GM21390 (cell line): ENCODE data around the gene MTNR1B.

Source experiments
- ATAC-seq: cut with Tn5 transposase; IDR thresholded peaks from one replicate; pipeline ENCODE4 v1.9.1; 2021; ENCODE audit not compliant: unreplicated experiment

Gene MTNR1B

DNA sequence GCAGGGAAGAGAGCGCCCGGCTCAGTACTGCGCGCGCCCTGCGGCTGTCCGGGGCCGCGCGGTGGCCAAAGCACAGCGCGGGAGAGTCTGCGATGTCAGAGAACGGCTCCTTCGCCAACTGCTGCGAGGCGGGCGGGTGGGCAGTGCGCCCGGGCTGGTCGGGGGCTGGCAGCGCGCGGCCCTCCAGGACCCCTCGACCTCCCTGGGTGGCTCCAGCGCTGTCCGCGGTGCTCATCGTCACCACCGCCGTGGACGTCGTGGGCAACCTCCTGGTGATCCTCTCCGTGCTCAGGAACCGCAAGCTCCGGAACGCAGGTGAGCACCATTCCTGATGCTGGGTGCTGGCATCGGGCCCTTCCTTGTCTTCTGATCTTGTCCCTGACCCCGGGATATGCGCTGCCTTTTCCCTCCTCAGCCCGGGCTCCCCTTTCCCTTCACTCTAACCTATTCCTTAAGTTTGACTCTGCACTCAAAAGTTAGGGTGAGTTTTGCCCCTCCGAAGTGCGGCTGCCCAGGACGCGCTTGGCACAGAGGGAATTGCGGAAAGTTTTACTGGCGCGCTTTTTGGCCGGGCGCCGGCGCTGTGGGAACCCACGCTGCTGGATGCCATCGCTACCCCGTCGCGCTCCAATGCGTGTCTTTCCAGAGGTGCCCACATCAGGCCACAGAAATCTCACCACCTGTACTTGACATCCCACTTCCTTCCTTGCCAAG is at the start of gene MTNR1B:
MTNR1B (plus strand) TSS at position 18 of the 714 bp plus-strand sequence; CDS start at position 93, 75 bp downstream.
- ATAC-seq, result no peak

DNA sequence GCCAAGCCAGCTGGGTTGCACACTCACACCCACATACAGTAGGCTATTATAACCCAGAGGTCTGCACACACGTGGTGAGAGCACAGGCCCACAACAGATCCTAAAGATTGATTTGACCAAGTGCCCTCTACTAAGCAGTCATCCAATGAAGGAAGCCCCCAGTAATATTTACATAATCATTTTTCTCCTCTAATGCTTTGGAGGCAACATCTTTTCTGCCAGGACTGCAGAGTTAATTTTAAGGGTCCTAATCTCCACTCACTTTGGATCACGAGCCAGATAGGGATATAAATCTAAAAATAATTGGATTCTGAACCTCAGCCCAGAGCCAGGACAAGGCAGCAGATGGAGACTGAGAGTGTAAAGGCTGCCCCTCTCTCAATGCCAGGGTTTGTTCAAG is 49.1 kb upstream of the MTNR1B start:
- no peak for ATAC-seq

DNA sequence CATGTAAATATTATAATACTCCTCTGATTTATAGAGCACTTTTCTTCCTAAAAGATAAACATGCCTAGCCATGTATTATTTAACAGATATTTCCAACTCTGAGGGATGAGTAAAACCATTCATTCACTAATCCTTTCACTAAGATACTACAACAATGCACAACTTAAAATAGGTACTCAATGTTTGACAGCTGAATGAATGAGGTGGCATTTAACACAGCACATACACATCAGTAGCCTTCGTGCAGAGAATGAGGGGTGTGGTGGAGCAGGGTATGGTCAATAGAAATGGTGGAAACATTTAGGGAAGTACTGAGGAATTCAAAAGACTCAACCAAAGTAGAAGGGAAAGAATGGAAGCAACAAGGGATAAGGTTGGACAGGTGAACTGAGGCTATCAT is 46.7 kb upstream of the MTNR1B start:
- no peak for ATAC-seq

DNA sequence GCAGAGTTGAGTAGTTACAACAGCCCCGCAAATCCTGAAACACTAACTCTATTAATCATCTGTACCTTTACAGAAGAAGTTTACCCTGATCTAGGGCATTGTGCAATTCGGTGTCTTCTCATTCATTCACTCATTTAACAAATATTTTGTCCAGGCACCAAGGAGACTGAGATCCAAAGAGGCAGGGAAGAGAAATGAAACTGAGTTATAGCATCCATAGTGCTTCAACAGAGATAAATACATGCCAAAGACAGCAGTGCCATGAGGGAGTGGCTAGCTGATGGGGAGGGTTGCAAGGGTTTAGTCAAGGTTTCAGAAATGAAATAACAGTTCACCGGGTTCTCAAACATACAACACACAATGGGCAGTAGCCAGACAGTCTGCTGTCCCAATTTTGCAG is 40.2 kb upstream of the MTNR1B start:
- no peak for ATAC-seq

DNA sequence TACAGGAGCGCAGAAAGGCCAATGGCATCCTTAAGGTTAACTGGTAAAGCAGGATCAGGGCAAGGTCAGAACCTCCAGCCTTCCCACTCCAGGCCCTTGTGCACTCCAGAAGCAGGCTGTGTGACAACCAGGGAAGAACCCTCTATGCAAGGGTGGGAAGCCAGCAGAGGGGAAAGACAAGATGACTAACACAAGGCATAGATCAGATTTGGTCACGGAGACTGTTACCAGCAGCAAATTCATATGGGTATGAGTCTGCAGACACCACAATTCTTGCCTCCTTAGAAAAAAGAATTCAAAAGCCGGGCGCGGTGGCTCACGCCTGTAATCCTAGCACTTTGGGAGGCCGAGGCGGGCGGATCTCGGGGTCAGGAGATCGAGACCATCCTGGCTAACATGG is 39.8 kb upstream of the MTNR1B start:
- ATAC-seq, result no peak

DNA sequence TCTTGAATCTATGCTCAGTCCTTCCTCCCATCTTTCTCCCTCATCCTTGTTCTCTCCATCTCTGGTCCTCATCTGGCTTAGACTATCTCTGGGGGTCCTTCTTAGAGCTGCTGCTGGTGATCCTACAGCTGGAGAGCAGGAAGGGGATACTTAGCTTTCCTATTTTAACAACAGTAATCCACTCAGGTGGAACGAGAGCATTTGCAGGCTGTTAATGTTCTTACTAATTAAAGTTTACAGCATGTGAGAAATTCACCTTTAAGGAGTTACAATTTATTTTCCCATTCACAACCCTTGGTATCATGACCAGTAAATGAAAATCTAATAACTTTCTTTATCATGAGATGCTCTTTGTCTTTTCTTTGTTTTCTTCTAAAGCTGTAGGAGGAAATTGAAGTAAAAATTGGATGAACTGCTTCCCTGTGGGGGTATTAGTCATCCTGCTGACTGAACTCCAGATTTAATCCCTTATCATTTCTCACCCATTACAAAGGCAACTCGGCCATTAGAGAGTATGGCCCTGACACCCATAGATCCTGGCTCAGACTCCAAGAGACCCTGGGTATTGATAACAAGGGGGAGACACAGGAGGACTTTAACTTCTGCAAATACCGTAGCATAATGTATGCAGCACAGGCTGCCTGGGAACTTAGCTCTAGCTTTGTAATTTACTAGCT is 37.6 kb upstream of the MTNR1B start:
- ATAC-seq, result no peak

DNA sequence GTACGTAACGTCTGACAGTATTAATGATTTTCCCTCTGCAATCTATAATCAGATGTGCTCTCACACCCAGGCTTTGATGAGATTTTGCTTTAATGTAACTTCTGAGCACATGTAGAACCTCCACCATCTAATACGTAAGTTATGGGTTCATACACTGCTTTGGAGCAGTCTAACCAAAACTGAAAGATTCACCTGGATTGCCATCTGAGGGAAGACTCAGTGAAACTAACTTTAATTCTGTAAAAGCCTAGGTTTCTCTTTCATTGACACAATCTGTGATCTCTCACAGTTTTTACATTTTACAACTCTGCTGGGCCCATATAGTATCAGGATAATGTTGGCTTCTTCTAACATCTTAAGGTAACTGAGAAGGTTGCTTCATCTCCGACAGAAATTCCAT is 30.1 kb upstream of the MTNR1B start:
- ATAC-seq, result no peak

DNA sequence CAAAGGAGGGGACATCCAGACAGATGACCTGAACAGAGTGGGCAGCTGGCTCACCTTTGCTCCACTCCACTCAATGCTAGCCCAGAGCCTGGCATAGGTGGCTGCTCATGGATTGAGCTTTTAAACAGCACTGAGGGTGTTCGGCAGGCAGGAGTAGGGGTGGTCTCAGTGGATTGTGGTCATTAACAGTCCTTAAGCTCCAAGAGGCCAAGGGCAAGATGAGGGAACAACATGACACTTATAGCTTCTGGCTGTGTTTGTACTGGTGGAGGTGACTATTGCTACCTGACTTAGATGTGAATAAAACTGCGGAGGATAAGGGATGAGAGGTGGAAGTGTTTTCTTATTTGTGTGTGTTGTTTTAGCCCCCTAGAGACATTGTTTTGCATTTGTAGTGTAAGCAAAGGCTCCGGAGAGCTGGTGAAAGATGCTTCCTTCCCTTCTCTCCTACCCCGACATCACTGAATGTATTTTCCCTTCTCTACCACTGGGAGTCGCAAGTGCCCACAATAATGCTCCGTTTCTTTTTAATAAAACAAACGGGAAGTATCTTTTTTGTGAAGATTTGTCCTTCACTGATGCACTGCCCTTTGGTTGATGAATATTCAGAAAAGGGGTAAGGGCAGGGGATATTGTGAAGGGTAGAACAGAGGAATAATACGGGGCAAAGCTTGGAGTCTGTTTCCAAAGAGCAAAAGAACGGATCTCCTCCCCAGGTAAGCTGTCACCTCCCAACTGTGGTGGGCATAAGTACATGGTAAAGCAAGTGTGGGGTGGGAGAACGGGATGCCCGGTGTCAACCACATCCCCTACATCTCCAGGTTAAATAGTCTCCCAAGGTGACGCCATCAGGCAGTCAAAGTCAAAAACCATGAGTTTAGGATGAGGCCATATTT is 27.5 kb upstream of the MTNR1B start:
- ATAC-seq, result peak; percentile 88

DNA sequence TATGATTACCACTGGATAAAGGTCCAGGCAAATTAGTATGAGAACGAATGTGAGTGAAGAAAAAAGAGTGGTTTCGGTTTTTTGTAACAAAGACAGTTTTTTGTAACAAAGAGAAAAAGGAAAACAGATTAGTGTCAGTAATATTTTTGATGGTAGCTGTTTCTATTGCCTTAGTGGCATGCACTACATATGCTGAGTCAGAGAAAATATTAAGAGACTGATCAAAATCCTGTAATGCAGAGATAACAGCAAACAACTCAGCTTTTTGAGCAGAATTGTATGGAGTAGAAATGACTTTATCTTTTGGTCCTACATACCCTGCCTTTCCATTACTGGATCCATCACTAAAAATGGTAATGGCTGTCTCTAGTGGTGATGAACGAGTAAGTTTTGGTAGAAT is 22.7 kb upstream of the MTNR1B start:
- no peak for ATAC-seq

DNA sequence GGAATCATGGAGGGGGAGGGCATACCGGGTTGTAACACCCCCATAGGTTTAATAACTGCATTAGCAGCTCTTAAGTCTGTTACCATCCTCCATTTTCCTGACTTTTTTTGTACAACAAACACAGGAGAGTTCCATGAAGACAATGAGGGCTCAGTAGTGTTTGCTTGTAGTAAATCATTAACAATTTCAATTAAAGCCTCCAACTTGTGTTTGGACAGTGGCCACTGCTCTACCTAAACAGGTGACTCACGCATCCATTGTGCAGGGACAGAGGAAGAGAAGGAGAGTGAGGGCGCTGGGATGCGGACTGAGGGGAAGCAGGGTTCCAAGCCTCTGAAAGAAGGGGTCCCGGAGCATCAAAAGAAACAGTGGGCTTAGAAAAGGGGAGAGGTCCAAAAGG is 21.3 kb upstream of the MTNR1B start:
- ATAC-seq, result no peak

DNA sequence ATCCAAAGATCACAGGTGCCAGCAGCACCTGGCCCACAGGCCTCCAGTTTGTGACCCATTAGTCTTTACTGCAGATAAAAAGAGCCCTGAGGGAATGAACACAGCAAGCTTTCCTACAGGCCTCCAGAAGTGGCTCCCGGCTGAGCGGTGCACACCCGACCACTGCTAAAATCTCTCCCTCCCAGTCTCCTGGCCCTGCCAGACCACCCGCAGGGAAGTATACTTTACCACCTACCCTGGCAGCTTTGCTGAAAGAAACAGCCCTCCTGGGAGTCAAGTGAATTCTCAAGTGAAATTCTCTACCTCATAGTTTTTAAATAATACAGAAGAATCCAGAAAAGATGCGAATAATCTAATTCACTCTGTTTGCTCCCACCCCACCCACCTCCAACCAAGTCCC is 15.4 kb upstream of the MTNR1B start:
- no peak for ATAC-seq

DNA sequence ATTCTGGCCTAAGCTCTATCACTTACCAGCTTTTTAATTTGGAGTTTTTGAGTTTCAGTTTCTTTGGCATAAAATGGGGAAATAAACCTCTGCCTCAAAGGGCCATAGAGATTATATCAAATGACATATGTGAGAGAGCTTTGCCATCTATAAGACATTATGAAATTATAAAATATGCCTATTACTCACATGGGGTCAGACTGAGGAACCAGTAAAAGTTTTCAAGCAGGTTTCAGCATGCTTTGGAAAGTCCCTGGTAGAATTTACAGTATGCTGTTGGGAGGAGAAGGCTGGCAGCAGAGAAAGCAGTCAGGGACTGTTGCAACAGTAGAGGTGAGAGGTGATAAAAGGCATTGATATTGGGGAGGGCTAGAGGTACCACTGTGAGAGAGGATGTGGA is 13.6 kb upstream of the MTNR1B start:
- ATAC-seq, result no peak

DNA sequence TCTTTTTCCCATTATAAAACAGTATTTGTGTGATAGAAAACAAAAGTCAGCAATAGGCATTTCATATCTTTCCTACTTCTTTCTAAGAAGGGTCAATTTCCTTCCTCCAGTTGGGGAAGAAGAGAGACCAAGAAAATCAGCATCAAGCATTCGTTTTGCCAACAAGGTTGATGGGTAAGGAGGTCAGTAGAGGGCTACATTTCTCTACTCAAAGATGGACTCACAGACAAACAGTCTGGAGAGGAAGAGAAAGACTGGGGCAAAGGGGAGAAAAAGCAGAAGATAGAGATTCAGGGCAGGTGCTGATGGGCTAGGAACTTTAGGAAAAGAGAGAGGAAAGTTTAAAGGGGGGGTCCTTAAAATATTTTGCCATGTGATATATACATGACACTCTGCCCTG is 8.6 kb upstream of the MTNR1B start:
- no peak for ATAC-seq

DNA sequence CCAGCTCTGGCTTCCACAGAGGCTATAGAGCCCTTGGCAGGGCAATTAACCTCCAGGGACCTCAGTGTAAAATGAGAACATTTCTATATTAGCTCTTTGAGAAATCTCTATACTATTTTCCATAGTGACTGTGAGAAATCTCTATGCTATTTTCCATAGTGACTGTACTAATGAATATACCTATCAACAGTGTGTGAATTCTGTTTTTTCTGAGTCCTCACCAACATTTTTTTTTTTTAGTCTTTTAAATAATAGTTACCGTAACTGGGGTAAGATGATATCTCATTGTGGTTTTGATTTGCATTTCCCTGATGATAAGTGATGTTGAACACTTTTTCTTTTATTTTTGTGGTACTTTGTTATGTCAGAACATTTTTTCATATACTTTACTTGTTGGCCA is 7.0 kb upstream of the MTNR1B start:
- ATAC-seq, result no peak

DNA sequence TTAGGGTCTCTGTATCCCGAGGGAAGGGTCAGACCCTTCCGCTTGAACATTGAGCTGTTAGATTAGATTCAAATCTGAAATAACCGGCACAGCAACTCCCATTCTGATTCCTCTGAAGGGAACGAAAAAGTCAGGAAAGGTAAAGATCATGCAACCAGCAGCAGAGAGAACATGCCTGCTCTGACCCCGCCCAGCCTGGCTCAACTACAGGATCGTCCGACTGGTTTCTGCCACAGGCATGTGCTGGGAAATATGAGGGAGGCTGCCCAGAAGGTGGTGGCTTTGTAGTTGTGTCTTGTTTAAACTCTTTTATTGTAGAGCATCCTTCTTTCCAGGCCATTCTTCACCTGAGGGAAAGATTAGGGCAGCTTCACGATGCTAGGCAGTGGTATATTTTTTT is 5.0 kb upstream of the MTNR1B start:
- ATAC-seq, result no peak

DNA sequence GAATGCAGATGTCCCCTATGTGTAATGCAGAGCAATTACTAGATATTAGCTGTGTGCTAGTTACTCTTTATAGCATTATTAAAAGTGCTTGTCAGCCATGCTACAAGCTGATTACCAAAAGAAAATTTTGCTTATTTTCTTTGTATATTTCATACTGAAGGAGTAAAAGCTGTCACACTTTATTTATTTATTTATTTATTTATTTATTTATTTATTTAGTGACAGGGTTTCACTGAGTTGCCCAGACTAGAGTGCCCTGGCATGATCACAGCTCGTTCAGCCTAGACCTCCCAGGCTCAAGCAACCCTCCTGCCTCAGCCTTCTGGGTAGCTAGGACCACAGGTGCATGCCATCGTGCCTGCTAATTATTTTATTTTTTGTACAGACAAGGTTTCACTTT is 4.3 kb upstream of the MTNR1B start:
- no peak for ATAC-seq

DNA sequence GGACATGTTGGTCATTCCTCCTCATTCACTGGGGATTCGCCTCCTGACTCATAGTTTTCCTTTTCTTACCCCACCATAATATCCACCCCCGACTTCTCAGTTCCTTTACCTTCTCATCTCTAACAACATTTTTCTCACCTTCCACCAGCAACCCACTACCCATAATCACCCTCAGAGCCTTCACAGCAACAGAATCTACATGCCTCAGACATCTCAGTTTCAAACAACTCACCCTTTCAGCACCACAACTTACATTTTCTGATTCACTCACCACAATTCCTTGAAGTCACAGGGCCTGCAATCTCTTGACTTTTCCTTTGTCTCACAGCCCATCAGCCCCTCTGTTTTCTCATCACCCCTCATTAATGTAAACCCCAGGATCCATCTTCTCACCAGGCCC is 2.3 kb upstream of the MTNR1B start:
- no peak for ATAC-seq

DNA sequence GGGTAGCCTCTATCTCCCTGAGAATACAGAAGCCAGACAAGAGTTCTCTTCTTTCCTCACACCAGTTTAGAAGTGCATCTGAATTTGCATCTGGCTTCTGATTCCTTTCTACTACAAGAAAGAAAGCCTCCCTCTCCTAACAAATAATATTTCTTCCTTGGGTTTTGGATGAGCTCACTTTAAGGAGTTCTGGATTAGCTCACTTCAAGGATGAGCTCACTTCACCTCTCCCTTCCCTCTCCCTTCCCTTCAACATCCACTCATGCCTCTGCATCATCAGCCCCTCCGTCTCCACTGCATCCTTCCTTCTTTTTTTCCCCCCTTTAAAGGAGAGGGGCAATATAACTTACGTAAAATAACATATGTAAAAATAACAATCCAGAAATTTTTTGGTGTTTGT is 1.6 kb upstream of the MTNR1B start:
- ATAC-seq, result no peak

DNA sequence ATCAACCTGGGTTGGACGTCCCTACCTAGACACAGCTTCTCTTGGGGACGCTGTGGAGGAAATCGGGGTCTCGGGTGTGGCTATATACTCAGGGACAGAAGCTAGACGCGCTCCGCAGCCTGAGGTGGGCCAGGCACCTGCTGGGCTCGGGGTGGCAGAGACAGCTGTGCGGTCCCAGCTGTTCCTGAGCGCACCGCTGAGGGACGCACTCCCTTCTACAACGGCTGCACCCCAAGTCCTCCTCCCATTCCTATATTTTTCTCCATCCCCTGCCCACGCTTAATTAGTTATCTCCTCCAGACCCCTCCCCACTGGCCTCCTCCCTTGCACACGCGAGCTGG is 188 bp upstream of the MTNR1B start:
- no peak for ATAC-seq

DNA sequence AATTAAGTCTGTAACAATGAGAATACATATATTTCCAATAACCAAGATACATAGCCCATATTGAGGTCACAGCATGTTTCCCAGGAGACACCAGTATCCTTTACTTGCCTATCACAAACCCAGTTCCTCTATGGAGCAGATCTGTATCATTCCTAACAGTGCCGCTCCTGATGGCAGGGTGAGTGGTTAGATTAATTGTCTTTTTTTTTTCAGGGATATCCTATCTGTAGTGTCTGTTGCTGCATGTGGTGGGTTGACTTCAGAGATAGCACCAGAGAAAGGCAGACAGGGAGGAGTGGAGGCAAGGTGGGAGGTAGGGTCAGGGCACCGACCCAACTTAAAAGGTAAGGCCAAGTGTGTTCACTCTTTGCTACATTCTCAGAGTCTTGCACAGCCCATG is 2.8 kb downstream of the MTNR1B start:
- ATAC-seq, result no peak

DNA sequence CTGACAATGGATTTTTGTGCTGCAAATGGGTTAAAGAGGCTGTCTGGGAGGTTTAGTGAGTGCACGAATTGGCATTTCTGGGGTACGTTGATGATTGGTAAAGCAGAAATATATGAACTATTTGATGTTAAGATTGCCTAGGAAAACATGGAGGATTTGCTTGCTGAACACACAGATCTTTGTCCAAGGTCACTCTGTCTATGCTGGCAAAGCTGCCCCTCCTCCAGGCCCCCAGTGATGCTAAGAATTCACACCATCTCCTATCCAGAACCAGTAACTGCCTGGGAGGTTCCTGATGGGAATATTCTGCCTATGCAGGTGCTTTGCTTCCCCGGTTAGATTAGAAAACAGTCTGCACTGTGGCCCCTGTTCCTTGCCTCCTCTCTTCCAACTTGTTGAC is 5.8 kb downstream of the MTNR1B start:
- ATAC-seq, result no peak

DNA sequence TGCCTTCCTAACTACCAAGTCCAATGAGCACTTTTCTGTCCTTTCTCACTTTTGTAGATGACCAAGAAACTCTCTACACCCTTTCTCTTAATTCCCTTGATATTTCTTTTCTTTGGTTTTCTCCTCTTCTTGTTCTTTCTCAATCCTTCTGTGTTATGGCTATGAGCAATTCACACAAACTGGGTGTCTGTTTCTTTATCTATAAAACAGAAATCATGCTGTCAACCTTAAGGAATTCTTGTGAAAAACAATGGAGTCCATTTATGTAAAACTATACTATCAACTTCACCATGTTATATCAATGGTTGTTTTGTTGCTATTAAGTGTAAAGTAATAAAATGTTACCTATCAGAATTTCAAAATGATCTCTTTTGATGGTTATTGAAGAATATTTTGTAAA is 7.2 kb downstream of the MTNR1B start:
- ATAC-seq, result no peak
